Thoracic aorta (tissue), 2 donors: ENCODE data around the gene INPP4A. TPM values are rescaled to one million over a fixed set of nuclear protein-coding genes. Genes with fewer than 3 reads are reported as not detected.

Experiments
- ATAC-seq: fragments of 150-250 bp; one replicate; pipeline ENCODE4 v1.8.0; 2017; ENCODE audit warnings: low read depth; ENCODE audit not compliant: insufficient number of reproducible peaks, low FRiP score
- DNase-seq: peaks from one replicate; pipeline ENCODE4 v3.0.0-alpha.2; 2020; ENCODE audit warnings: low spot score
- H3K27ac ChIP-seq, 2 donors: fragments of 200-600 bp; sonication (generic); 1 replicate in 1 of 2; 2 replicates in 1 of 2; pipeline ENCODE4 v1.5.1; 2016; ENCODE audit warnings: mild to moderate bottlenecking in 2 of 2, moderate library complexity in 2 of 2
- H3K27me3 ChIP-seq: fragments of 200-600 bp; sonication (generic); replicated peaks from 2 replicates; pipeline ENCODE4 v1.6.0; 2016; ENCODE audit warnings: mild to moderate bottlenecking; ENCODE audit not compliant: insufficient read depth
- H3K36me3 ChIP-seq: fragments of 200-600 bp; sonication (generic); one replicate; pipeline ENCODE4 v1.5.1; 2016
- H3K4me1 ChIP-seq, 2 donors: fragments of 200-600 bp; sonication (generic); 1 replicate in 1 of 2; 2 replicates in 1 of 2; pipeline versions ENCODE4 v1.5.1 to v1.6.0; 2016; ENCODE audit warnings: low read depth in 2 of 2, mild to moderate bottlenecking in 1 of 2; ENCODE audit not compliant: control insufficient read depth in 1 of 2
- H3K4me3 ChIP-seq: fragments of 200-600 bp; sonication (generic); 2 replicates; pipeline ENCODE4 v1.5.1; 2016; ENCODE audit warnings: mild to moderate bottlenecking
- H3K9me3 ChIP-seq: fragments of 200-600 bp; sonication (generic); 2 replicates; pipeline ENCODE4 v1.5.1; 2016
- CTCF ChIP-seq: fragments of 200-600 bp; sonication (generic); IDR thresholded peaks from one replicate; pipeline ENCODE4 v1.5.1; 2019; ENCODE audit warnings: antibody characterized with exemption
- total RNA-seq, 2 donors: library from RNA; depleted of rRNA; stranded (reverse); fragments of >200 nt; gene quantifications; one replicate each; pipeline versions ENCODE4 v1.1.0 to v1.2.3, GENCODE V29; 2016

INPP4A gene
- total RNA-seq, 2 donors from 2014 or later = 29.4 to 40.6 TPM

GRCh38 chr2:98580656-98581284 lies 136.1 kb downstream of the INPP4A start:
- Histone ChIP-seq H3K36me3 (peaks cover 6% of the 10 kb centered on the region), H3K4me3 (no peak overlapping the region), H3K4me1 (no peaks in the 10 kb centered on the region), H3K9me3 (no peaks in the 10 kb centered on the region), H3K27me3 (no peaks in the 10 kb centered on the region), H3K27ac (no peak overlapping the region)
- TF ChIP-seq CTCF = no peak
- ATAC-seq (no peak), DNase-seq (no peak)

- TF ChIP-seq CTCF = no peak
Measured at GRCh38 chr2:98582523-98582922, 137.9 kb downstream of the INPP4A start.

GRCh38 chr2:98583276-98583675 lies 138.6 kb downstream of the INPP4A start:
- Histone ChIP-seq H3K4me3 (no peak overlapping the region), H3K9me3 (no peaks in the 10 kb centered on the region), H3K27ac (no peak overlapping the region), H3K4me1 (no peaks in the 10 kb centered on the region), H3K36me3 (peaks cover 3% of the 10 kb centered on the region), H3K27me3 (no peaks in the 10 kb centered on the region)
- no peak for TF ChIP-seq CTCF
- ATAC-seq = no peak
- no peak for DNase-seq

More at GRCh38 chr2:98582523-98582922, 137.9 kb downstream of the INPP4A start:
- H3K4me3 ChIP-seq = no peak overlapping the region
- no peak overlapping the region for H3K27ac ChIP-seq
- ATAC-seq (no peak), DNase-seq (no peak)
- peaks cover 3% of the 10 kb centered on the region for H3K36me3 ChIP-seq
- no peaks in the 10 kb centered on the region for H3K27me3 ChIP-seq
- H3K9me3 ChIP-seq = no peaks in the 10 kb centered on the region
- no peaks in the 10 kb centered on the region for H3K4me1 ChIP-seq

- H3K36me3 ChIP-seq = peaks cover 3% of the 10 kb centered on the region
- ATAC-seq (no peak), DNase-seq (no peak)
- no peak overlapping the region for H3K4me3 ChIP-seq
- TF ChIP-seq CTCF = no peak
- H3K27ac ChIP-seq = no peak overlapping the region
- H3K9me3 ChIP-seq = no peaks in the 10 kb centered on the region
- H3K4me1 ChIP-seq = no peaks in the 10 kb centered on the region
- H3K27me3 ChIP-seq = no peaks in the 10 kb centered on the region
Measured at GRCh38 chr2:98583816-98584618, 139.4 kb downstream of the INPP4A start.

GRCh38 chr2:98585386-98585785 lies 140.7 kb downstream of the INPP4A start:
- no peak for TF ChIP-seq CTCF
- Histone ChIP-seq H3K27ac (no peak overlapping the region), H3K9me3 (no peaks in the 10 kb centered on the region), H3K36me3 (peaks cover 3% of the 10 kb centered on the region), H3K27me3 (no peaks in the 10 kb centered on the region), H3K4me3 (no peak overlapping the region), H3K4me1 (no peaks in the 10 kb centered on the region)
- ATAC-seq = no peak
- DNase-seq = no peak
